GM19023 (cell line): ENCODE data around the gene ALG8.
"Not testable (repeated sequence)": the region's sequence is repeated elsewhere in the genome, so short reads cannot be mapped to it uniquely, and the experiment has no call there.

Experiments
- ATAC-seq: cut with Tn5 transposase; IDR thresholded peaks from one replicate; pipeline ENCODE4 v1.9.1; 2021; ENCODE audit warnings: mild to moderate bottlenecking, moderate library complexity; ENCODE audit not compliant: unreplicated experiment

The ALG8 gene

GRCh38 chr11:78072455-78072854 lies 67.0 kb downstream of the ALG8 start:
- ATAC-seq: no peak

- no peak for ATAC-seq
Observed at GRCh38 chr11:78071717-78072116, 67.7 kb downstream of the ALG8 start.

GRCh38 chr11:78070621-78071020 lies 68.8 kb downstream of the ALG8 start:
- ATAC-seq: no peak

GRCh38 chr11:78069465-78069864 lies 70.0 kb downstream of the ALG8 start:
- no peak for ATAC-seq

- no peak for ATAC-seq
Observed at GRCh38 chr11:78067704-78068103, 71.7 kb downstream of the ALG8 start.

- ATAC-seq: no peak
Observed at GRCh38 chr11:78066471-78066870, 73.0 kb downstream of the ALG8 start.

- ATAC-seq: no peak
Observed at GRCh38 chr11:78065203-78065602, 74.2 kb downstream of the ALG8 start.

- ATAC-seq: no peak
Observed at GRCh38 chr11:78063440-78064181, 75.8 kb downstream of the ALG8 start, which contains the start of gene THRSP. THRSP (plus strand) TSS chr11:78063861; CDS start chr11:78063882, 21 bp downstream.

- ATAC-seq: no peak
Observed at GRCh38 chr11:78062671-78063070, 76.8 kb downstream of the ALG8 start.

- no peak for ATAC-seq
Observed at GRCh38 chr11:78061921-78062311, 77.5 kb downstream of the ALG8 start.

GRCh38 chr11:78061088-78061920 lies 78.1 kb downstream of the ALG8 start:
- ATAC-seq: no peak

- ATAC-seq: no peak
Observed at GRCh38 chr11:78060533-78060932, 78.9 kb downstream of the ALG8 start.

- ATAC-seq: not testable (repeated sequence)
Observed at GRCh38 chr11:78059749-78060328, 79.6 kb downstream of the ALG8 start.

- ATAC-seq: no peak
Observed at GRCh38 chr11:78057462-78058055, 81.9 kb downstream of the ALG8 start.

- no peak for ATAC-seq
Observed at GRCh38 chr11:78056093-78056492, 83.3 kb downstream of the ALG8 start.

GRCh38 chr11:78054971-78055370 lies 84.5 kb downstream of the ALG8 start:
- no peak for ATAC-seq

GRCh38 chr11:78050964-78051831 lies 88.2 kb downstream of the ALG8 start:
- ATAC-seq: no peak
